Endothelial cell of umbilical vein (primary cell): ENCODE data around the gene GCNT2. TPM values are rescaled to one million over a fixed set of nuclear protein-coding genes. Genes with fewer than 3 reads are reported as not detected.

Experiments
- BruUV-seq: library from RNA; stranded (reverse); fragments of 400-500 nt; replicated peaks from 2 replicates; lab custom pipeline; 2021; lab: Mats Ljungman, UMichigan
- CTCF ChIA-PET: fragments of 300-600, 350-600 bp; sonication (Branson Sonifier 250); formaldehyde crosslinking; loops from one replicate; lab custom pipeline; 2021; ENCODE audit warnings: antibody characterized with exemption, inconsistent platforms; lab: Charles Lee
- POLR2A ChIA-PET: fragments of 300-600, 350-600 bp; sonication (Branson Sonifier 250); formaldehyde crosslinking; loops from one replicate; lab custom pipeline; 2021; ENCODE audit warnings: antibody characterized with exemption, inconsistent platforms; lab: Charles Lee
- DNase-seq: peaks from one replicate; pipeline ENCODE4 v3.0.0-alpha.2; 2011; ENCODE audit warnings: low read depth, low spot score
- FAIRE-seq: peaks from 2 replicates; lab custom pipeline; 2011; peaks lifted over from hg19 to GRCh38; lab: Jason Lieb, UNC
- H2AFZ ChIP-seq: 2 replicates; pipeline ENCODE4 v1.6.0; 2012; ENCODE audit warnings: low read depth, low read length, control low read depth, inconsistent platforms
- H3K27ac ChIP-seq: 2 replicates; pipeline ENCODE4 v1.5.1; 2011; ENCODE audit warnings: low read depth, mild to moderate bottlenecking, control low read depth, low read length, moderate library complexity; ENCODE audit not compliant: insufficient read depth
- H3K27me3 ChIP-seq, 2 experiments: 2 replicates each; pipeline versions ENCODE4 v1.6.0 to v1.6.1; 2011; ENCODE audit warnings: low read length in 2 of 2, mixed read lengths in 1 of 2; ENCODE audit not compliant: control insufficient read depth in 2 of 2, insufficient read depth in 2 of 2
- H3K36me3 ChIP-seq, 2 experiments: 2 replicates in 1 of 2; 3 replicates in 1 of 2; pipeline ENCODE4 v1.5.1; 2011; ENCODE audit warnings: low read length in 2 of 2, mild to moderate bottlenecking in 1 of 2, moderate library complexity in 1 of 2; ENCODE audit not compliant: control insufficient read depth in 2 of 2, insufficient read depth in 2 of 2; ENCODE audit errors: extremely low read depth in 1 of 2
- H3K4me1 ChIP-seq: 3 replicates; pipeline ENCODE4 v1.5.1; 2011; ENCODE audit warnings: mild to moderate bottlenecking, low read length; ENCODE audit not compliant: control insufficient read depth, insufficient read depth; ENCODE audit errors: extremely low read depth
- H3K4me2 ChIP-seq: 2 replicates; pipeline ENCODE4 v1.6.1; 2011; ENCODE audit warnings: low read length, control low read depth, mixed read lengths; ENCODE audit not compliant: insufficient read depth
- H3K4me3 ChIP-seq, 3 experiments: fragments of 200-600 bp in 1 of 3; sonication (generic), shearing (Covaris generic) in 1 of 3; replicated peaks in 1 of 3; 2 replicates each; pipeline ENCODE4 v1.5.1; 2011 to 2016; ENCODE audit warnings: control low read depth in 3 of 3, low read length in 3 of 3, mild to moderate bottlenecking in 2 of 3, inconsistent platforms in 1 of 3, low read depth in 1 of 3, moderate library complexity in 1 of 3; ENCODE audit not compliant: insufficient read depth in 1 of 3
- H3K79me2 ChIP-seq: 2 replicates; pipeline ENCODE4 v1.6.0; 2012; ENCODE audit warnings: low read length, inconsistent platforms; ENCODE audit not compliant: control insufficient read depth, insufficient read depth
- H3K9ac ChIP-seq: replicated peaks from 2 replicates; pipeline ENCODE3; 2011; ENCODE audit warnings: low read length, control low read depth; ENCODE audit not compliant: insufficient read depth; ENCODE audit errors: extremely low read depth
- H3K9me1 ChIP-seq: replicated peaks from 3 replicates; pipeline ENCODE4 v1.6.0; 2011; ENCODE audit warnings: mild to moderate bottlenecking, low read length; ENCODE audit not compliant: control insufficient read depth, insufficient read depth; ENCODE audit errors: extremely low read depth
- H3K9me3 ChIP-seq: replicated peaks from 2 replicates; pipeline ENCODE4 v1.5.1; 2012; ENCODE audit warnings: low read length, inconsistent platforms; ENCODE audit not compliant: control insufficient read depth, insufficient read depth
- H4K20me1 ChIP-seq: replicated peaks from 2 replicates; pipeline ENCODE3; 2011; ENCODE audit warnings: mild to moderate bottlenecking, low read length; ENCODE audit not compliant: control insufficient read depth, insufficient read depth; ENCODE audit errors: extremely low read depth
- CTCF ChIP-seq, 2 donors: IDR thresholded peaks; 1 replicate in 1 of 2; 2 replicates in 1 of 2; pipeline ENCODE4 v1.5.1; 2011; ENCODE audit warnings: low read length in 2 of 2, mild to moderate bottlenecking in 2 of 2, moderate library complexity in 2 of 2, control low read depth in 1 of 2, inconsistent platforms in 1 of 2, low read depth in 1 of 2; ENCODE audit not compliant: insufficient read depth in 1 of 2; ENCODE audit errors: extremely low read depth in 1 of 2
- EZH2 ChIP-seq: IDR thresholded peaks from 2 replicates; pipeline ENCODE4 v1.6.1; 2012; ENCODE audit warnings: borderline replicate concordance, low read depth, mild to moderate bottlenecking, moderate library complexity, low read length, inconsistent platforms; ENCODE audit not compliant: severe bottlenecking
- FOS ChIP-seq: IDR thresholded peaks from 2 replicates; pipeline ENCODE4 v1.6.1; 2011; ENCODE audit warnings: mild to moderate bottlenecking, low read length, moderate library complexity, borderline replicate concordance; ENCODE audit not compliant: insufficient read depth
- GATA2 ChIP-seq: IDR thresholded peaks from 2 replicates; pipeline ENCODE4 v1.7.0; 2011; ENCODE audit warnings: low read depth, mild to moderate bottlenecking, moderate library complexity, mixed read lengths, low read length; ENCODE audit not compliant: insufficient read length, insufficient read depth
- JUN ChIP-seq: IDR thresholded peaks from 2 replicates; pipeline ENCODE4 v1.6.1; 2011; ENCODE audit warnings: borderline replicate concordance, low read depth; ENCODE audit not compliant: insufficient read length, insufficient read depth
- MAX ChIP-seq: IDR thresholded peaks from 2 replicates; pipeline ENCODE4 v1.6.1; 2011; ENCODE audit not compliant: insufficient read depth, insufficient read length
- MYC ChIP-seq: IDR thresholded peaks from one replicate; pipeline ENCODE4 v1.6.1; 2011; ENCODE audit warnings: mild to moderate bottlenecking, low read depth, low read length
- POLR2A ChIP-seq: IDR thresholded peaks from 2 replicates; pipeline ENCODE4 v1.6.1; 2012; ENCODE audit warnings: low read depth, mild to moderate bottlenecking, control low read depth, low read length
- POLR2AphosphoS5 ChIP-seq: IDR thresholded peaks from 2 replicates; pipeline ENCODE4 v1.6.1; 2012; ENCODE audit warnings: low read depth, mild to moderate bottlenecking, control low read depth, low read length, moderate library complexity; ENCODE audit not compliant: insufficient read depth
- dilution Hi-C: fragments of 300-500 bp; cut with MboI; formaldehyde crosslinking; loops from one replicate; pipeline ENCODE4 v1.15.0; 2019; ENCODE audit warnings: low sequenced_read_pairs; ENCODE audit not compliant: extremely low pct_ligation_motif_present
- intact Hi-C: fragments of 100-400 bp; cut with micrococcal nuclease; formaldehyde crosslinking; loops from one replicate; pipeline ENCODE4 v1.10.0; 2022
- polyA plus RNA-seq, 4 experiments: library from polyadenylated mRNA; depleted of rRNA in 3 of 4; stranded (reverse) in 3 of 4; unstranded in 1 of 4; fragments of >200 nt; gene quantifications; 2 replicates each; pipeline versions ENCODE4 v1.2.1 to v1.2.3, GENCODE V29; 2011 to 2012; ENCODE audit warnings: missing spikeins in 1 of 4
- total RNA-seq: library from RNA; stranded (reverse); gene quantifications from 2 replicates; pipeline ENCODE4 v1.2.3, GENCODE V29; 2021

GCNT2 gene
- total and polyA plus RNA-seq, 2 donors (not counting 3 experiments of a cell fraction or from before 2014, with no cell fraction given), result 3.8 to 10.9 TPM

- dilution Hi-C loops, result no loop called here
These were observed 44.0 kb downstream of the GCNT2 start for GRCh38 chr6:10564975-10565673.

More at GRCh38 chr6:10564975-10565673, 44.0 kb downstream of the GCNT2 start:
- ChIA-PET POLR2A (no interaction called here), CTCF (interaction anchor here (1.1 kb wide), 1 partner anchor 10 kb away, joined by 4 read pairs; no protein-coding TSS in a partner anchor)
- TF ChIP-seq GATA2 (no peak), POLR2A (no peak), CTCF (IDR thresholded peaks at IDR 0.05; ENCODE audit: extremely low read depth in 1 of 2, insufficient read depth in 1 of 2, low read depth in 1 of 2, low read length in 2 of 2) (no peak), MAX (no peak), JUN (no peak), FOS (no peak), POLR2AphosphoS5 (no peak), MYC (no peak), EZH2 (no peak)
- Histone ChIP-seq H3K36me3 (no peaks in the 10 kb centered on the region), H3K9ac (no peak overlapping the region), H4K20me1 (no peaks in the 10 kb centered on the region), H3K4me2 (no peak overlapping the region), H3K4me3 (no peak overlapping the region), H3K4me1 (no peaks in the 10 kb centered on the region), H2AFZ (no peak overlapping the region), H3K9me3 (no peaks in the 10 kb centered on the region), H3K27me3 (no peaks in the 10 kb centered on the region), H3K79me2 (no peaks in the 10 kb centered on the region), H3K9me1 (no peaks in the 10 kb centered on the region), H3K27ac (no peak overlapping the region)
- DNase-seq, result no peak
- BruUV-seq, result no TSS peak
- intact Hi-C loops, result no loop called here
- FAIRE-seq, result no peak
